Hepatocyte (in vitro differentiated cells): ENCODE measurements around the gene PTPRO. TPM values are rescaled to one million over a fixed set of nuclear protein-coding genes. Genes with fewer than 3 reads are reported as not detected.

Source experiments
- DNase-seq: peaks from one replicate; pipeline ENCODE4 v3.0.0-alpha.2; 2016; ENCODE audit warnings: low spot score
- H2AFZ ChIP-seq: fragments of 200-600 bp; sonication (generic); 2 replicates; pipeline ENCODE4 v1.6.0; 2016; ENCODE audit warnings: antibody characterized with exemption, mild to moderate bottlenecking
- H3K27ac ChIP-seq: fragments of 200-600 bp; sonication (generic); 2 replicates; pipeline ENCODE4 v1.5.1; 2016; ENCODE audit warnings: mild to moderate bottlenecking
- H3K27me3 ChIP-seq: fragments of 200-600 bp; sonication (generic); 2 replicates; pipeline ENCODE4 v1.6.1; 2016
- H3K36me3 ChIP-seq: fragments of 200-600 bp; sonication (generic); replicated peaks from 2 replicates; pipeline ENCODE4 v1.5.1; 2016; ENCODE audit warnings: low read depth; ENCODE audit not compliant: insufficient read depth
- H3K4me1 ChIP-seq: fragments of 200-600 bp; sonication (generic); 2 replicates; pipeline ENCODE4 v1.5.1; 2016; ENCODE audit warnings: mild to moderate bottlenecking, moderate library complexity; ENCODE audit not compliant: insufficient read depth
- H3K4me2 ChIP-seq: fragments of 200-600 bp; sonication (generic); 2 replicates; pipeline ENCODE4 v1.6.0; 2016
- H3K4me3 ChIP-seq: fragments of 200-600 bp; sonication (generic); 2 replicates; pipeline ENCODE4 v1.5.1; 2016; ENCODE audit warnings: mild to moderate bottlenecking
- H3K79me2 ChIP-seq: fragments of 200-600 bp; sonication (generic); 2 replicates; pipeline ENCODE4 v1.6.0; 2017; ENCODE audit warnings: mild to moderate bottlenecking
- H3K9me2 ChIP-seq: fragments of 200-600 bp; sonication (generic); replicated peaks from 2 replicates; pipeline ENCODE4 v1.6.0; 2017; ENCODE audit warnings: mild to moderate bottlenecking; ENCODE audit not compliant: insufficient read depth
- H3K9me3 ChIP-seq: fragments of 200-600 bp; sonication (generic); 2 replicates; pipeline ENCODE4 v1.5.1; 2016; ENCODE audit warnings: low read depth, mild to moderate bottlenecking
- H4K20me1 ChIP-seq: fragments of 200-600 bp; sonication (generic); 2 replicates; pipeline ENCODE4 v1.6.0; 2016; ENCODE audit warnings: mild to moderate bottlenecking; ENCODE audit not compliant: insufficient read depth, poor library complexity, severe bottlenecking
- EZH2 ChIP-seq: fragments of 200-600 bp; sonication (generic); IDR thresholded peaks from 2 replicates; pipeline ENCODE4 v1.6.1; 2016; ENCODE audit warnings: antibody characterized with exemption, mild to moderate bottlenecking, borderline replicate concordance
- EZH2phosphoT487 ChIP-seq: fragments of 200-600 bp; sonication (generic); IDR thresholded peaks from one replicate; pipeline ENCODE4 v1.6.1; 2018; ENCODE audit warnings: antibody characterized with exemption, mild to moderate bottlenecking, low read depth, moderate library complexity; ENCODE audit not compliant: unreplicated experiment, severe bottlenecking
- WGBS: methylation state at CpG from one replicate; pipeline ENCODE4 v1.1.6; 2016; ENCODE audit warnings: low lambda C conversion rate; ENCODE audit errors: missing lambda C conversion rate; 5-methylcytosine and 5-hydroxymethylcytosine counted together
- polyA plus RNA-seq: library from polyadenylated mRNA; unstranded; fragments of >200 nt; fragmentation: Nextera tagmentation; extraction: Ambion mirVana; gene quantifications from 2 replicates; pipeline ENCODE4 v1.2.1, GENCODE V29; 2016
- total RNA-seq: library from RNA; depleted of rRNA; stranded (reverse); fragments of >200 nt; gene quantifications from 2 replicates; pipeline ENCODE4 v1.2.3, GENCODE V29; 2014
- TF ChIP-seq, protein P1 (sequence below): fragments of 200-600 bp; sonication (generic); IDR thresholded peaks from 2 replicates; pipeline ENCODE4 v1.5.1; 2016; ENCODE audit warnings: antibody characterized with exemption, mild to moderate bottlenecking; ENCODE audit not compliant: poor library complexity

PTPRO gene
- total and polyA plus RNA-seq, 2 experiments from 2014 or later: 0.60 to 0.65 TPM

DNA sequence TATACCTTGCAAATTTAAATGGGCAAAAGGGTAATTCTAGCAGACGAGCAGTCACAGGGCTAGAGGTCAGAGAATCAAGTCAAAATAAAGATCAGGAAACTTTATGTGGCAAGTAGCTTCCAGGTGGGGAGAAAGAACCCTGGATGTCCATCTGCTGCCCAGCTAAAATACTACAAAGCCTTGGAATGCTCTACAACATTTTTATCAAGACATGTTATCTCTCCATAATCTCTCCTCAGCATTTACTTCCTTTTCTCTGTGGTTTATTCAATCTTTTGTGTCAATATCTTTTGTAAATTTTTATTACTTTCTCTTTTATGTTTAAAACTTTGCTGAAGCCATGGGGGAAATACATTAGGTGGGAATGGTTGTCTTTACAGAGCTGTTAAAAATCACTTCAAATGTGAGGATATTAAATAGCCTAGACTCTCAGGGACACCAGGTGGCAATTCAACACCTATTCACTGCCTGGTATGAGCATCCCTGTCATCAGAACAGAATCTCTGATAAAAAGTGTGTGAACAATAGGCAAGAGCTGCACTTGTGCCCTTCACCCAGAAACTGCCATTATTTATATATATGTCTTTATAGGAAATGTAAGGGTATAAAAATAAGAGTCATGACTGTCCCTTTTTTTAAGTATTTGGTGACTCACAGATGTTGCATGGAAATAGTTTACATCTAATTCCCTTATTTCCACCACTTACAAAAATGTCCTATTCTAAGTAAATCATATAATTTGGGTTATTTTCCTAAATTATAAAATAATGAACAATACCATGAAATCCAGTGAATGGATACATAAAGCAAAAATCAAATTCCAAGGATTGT lies 314.0 kb downstream of the PTPRO start:
- Histone ChIP-seq H3K4me2 (no peak overlapping the region), H2AFZ (no peak overlapping the region), H3K27me3 (no peaks in the 10 kb centered on the region), H3K27ac (no peak overlapping the region), H4K20me1 (no peaks in the 10 kb centered on the region), H3K9me2 (no peaks in the 10 kb centered on the region), H3K79me2 (no peaks in the 10 kb centered on the region), H3K9me3 (no peaks in the 10 kb centered on the region), H3K4me3 (no peak overlapping the region), H3K4me1 (peaks cover 4% of the 10 kb centered on the region), H3K36me3 (no peaks in the 10 kb centered on the region)
- DNase-seq: no peak
- TF ChIP-seq, protein P1, sequence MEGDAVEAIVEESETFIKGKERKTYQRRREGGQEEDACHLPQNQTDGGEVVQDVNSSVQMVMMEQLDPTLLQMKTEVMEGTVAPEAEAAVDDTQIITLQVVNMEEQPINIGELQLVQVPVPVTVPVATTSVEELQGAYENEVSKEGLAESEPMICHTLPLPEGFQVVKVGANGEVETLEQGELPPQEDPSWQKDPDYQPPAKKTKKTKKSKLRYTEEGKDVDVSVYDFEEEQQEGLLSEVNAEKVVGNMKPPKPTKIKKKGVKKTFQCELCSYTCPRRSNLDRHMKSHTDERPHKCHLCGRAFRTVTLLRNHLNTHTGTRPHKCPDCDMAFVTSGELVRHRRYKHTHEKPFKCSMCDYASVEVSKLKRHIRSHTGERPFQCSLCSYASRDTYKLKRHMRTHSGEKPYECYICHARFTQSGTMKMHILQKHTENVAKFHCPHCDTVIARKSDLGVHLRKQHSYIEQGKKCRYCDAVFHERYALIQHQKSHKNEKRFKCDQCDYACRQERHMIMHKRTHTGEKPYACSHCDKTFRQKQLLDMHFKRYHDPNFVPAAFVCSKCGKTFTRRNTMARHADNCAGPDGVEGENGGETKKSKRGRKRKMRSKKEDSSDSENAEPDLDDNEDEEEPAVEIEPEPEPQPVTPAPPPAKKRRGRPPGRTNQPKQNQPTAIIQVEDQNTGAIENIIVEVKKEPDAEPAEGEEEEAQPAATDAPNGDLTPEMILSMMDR: no peak
- TF ChIP-seq EZH2 (no peak), EZH2phosphoT487 (no peak)
- WGBS: 80% methylated on average over 1 of the region's 1 CpG

DNA sequence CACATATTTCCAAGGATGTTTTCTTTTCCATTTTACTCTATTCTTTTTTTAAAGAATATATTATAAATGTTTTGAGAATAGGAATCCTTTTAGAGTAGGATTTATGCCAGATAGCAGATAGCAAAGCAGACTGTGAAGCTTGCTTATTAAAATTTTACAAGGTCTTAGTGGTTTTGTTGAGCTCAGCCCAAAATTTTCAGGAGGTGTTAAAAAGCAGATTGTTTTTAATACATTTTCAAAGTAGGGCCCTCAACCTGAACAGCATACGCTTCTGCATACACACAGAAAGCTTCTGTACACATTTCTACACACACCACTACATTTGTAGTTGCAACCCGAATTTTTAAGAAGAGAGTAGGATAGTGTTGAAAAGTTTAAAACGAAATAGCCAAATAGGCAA lies 315.9 kb downstream of the PTPRO start:
- Histone ChIP-seq H4K20me1 (no peaks in the 10 kb centered on the region), H3K4me3 (no peak overlapping the region), H2AFZ (no peak overlapping the region), H3K27me3 (no peaks in the 10 kb centered on the region), H3K79me2 (no peaks in the 10 kb centered on the region), H3K4me1 (peaks cover 4% of the 10 kb centered on the region), H3K36me3 (no peaks in the 10 kb centered on the region), H3K9me3 (no peaks in the 10 kb centered on the region), H3K4me2 (no peak overlapping the region), H3K9me2 (no peaks in the 10 kb centered on the region), H3K27ac (peak overlapping the region; percentile 3)
- WGBS: 63% methylated on average over 3 of the region's 3 CpGs
- TF ChIP-seq, protein P1: no peak
- TF ChIP-seq EZH2 (no peak), EZH2phosphoT487 (no peak)
- no peak for DNase-seq

DNA sequence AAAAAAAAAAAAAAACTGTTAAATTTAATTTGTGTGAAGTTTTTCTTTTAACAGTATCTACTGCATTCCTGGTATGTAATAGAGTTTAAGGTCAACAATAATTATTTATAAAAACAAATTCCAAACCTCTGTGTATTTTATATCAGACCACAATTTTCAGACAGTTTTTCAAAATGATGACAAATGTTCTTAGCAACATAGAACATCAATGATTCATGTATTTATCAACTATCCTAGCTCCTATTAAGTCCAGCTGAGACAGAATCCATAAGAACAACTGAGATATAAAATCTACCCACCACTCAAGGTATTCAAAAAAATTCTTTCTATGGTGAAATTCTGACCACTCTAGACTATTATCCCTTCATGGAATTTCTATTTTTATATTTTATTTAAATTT lies 322.4 kb downstream of the PTPRO start:
- no peak overlapping the region for H3K4me3 ChIP-seq
- no peaks in the 10 kb centered on the region for H3K79me2 ChIP-seq
- no peaks in the 10 kb centered on the region for H4K20me1 ChIP-seq
- no peaks in the 10 kb centered on the region for H3K9me2 ChIP-seq
- H3K36me3 ChIP-seq: no peaks in the 10 kb centered on the region
- no peak overlapping the region for H2AFZ ChIP-seq
- H3K4me2 ChIP-seq: no peak overlapping the region
- H3K27ac ChIP-seq: no peak overlapping the region
- TF ChIP-seq EZH2phosphoT487 (no peak), EZH2 (no peak)
- TF ChIP-seq, protein P1: no peak
- H3K27me3 ChIP-seq: no peaks in the 10 kb centered on the region
- no peaks in the 10 kb centered on the region for H3K9me3 ChIP-seq
- no peak for DNase-seq
- H3K4me1 ChIP-seq: no peaks in the 10 kb centered on the region
